B cell (primary cell): Measurements from ENCODE around the gene LIPA.

Source experiments
- CTCF ChIP-seq: fragments of 200-600 bp; IDR thresholded peaks from one replicate; pipeline ENCODE4 v1.8.0; 2022; ENCODE audit warnings: antibody characterized with exemption, mild to moderate bottlenecking
- EZH2 ChIP-seq: IDR thresholded peaks from 2 replicates; pipeline ENCODE4 v1.6.1; 2012; ENCODE audit warnings: borderline replicate concordance, low read depth, mild to moderate bottlenecking, moderate library complexity, low read length; ENCODE audit not compliant: insufficient read depth, poor library complexity, severe bottlenecking

- TF ChIP-seq CTCF (no peak), EZH2 (no peak)
Observed at GRCh38 chr10:89237849-89238248, 13.7 kb downstream of the LIPA start.
